GM12891 (cell line): ENCODE measurements around the gene DDC.

Experiments used
- PAX5 ChIP-seq: IDR thresholded peaks from 2 replicates; pipeline ENCODE4 v1.6.1; 2011; ENCODE audit warnings: low read length, moderate library complexity, mild to moderate bottlenecking; ENCODE audit not compliant: insufficient read depth, severe bottlenecking
- POLR2AphosphoS5 ChIP-seq: IDR thresholded peaks from 2 replicates; pipeline ENCODE4 v1.6.1; 2011; ENCODE audit warnings: low read depth, low read length, control low read depth

- TF ChIP-seq PAX5 (no peak), POLR2AphosphoS5 (no peak)
Observed at GRCh38 chr7:50557099-50557498, 8.1 kb downstream of the DDC start.
